Measurements from ENCODE around the gene KLHDC7B. TPM values are rescaled to one million over a fixed set of nuclear protein-coding genes. Genes with fewer than 3 reads are reported as not detected.

Gene KLHDC7B
- total RNA-seq, 1 donor from 2014 or later, result 0.77 TPM

GRCh38 chr22:50571264-50572175, 25.8 kb downstream of the KLHDC7B start:
- peaks cover 5% of the 10 kb centered on the region for H3K36me3 ChIP-seq
- DNase-seq (peak; percentile 39), ATAC-seq (no peak)
- H3K9me3 ChIP-seq, result no peaks in the 10 kb centered on the region
- no peak overlapping the region for H3K4me3 ChIP-seq
- TF ChIP-seq CTCF (IDR thresholded peaks at IDR 0.05), result no peak
- no peaks in the 10 kb centered on the region for H3K27me3 ChIP-seq (ENCODE audit: low read depth)
- intact Hi-C loops (cut with DNase I), result no loop called here
- no peaks in the 10 kb centered on the region for H3K4me1 ChIP-seq
- H3K27ac ChIP-seq, result no peak overlapping the region

- Histone ChIP-seq H3K9me3 (no peaks in the 10 kb centered on the region), H3K27ac (no peak overlapping the region), H3K36me3 (peaks cover 5% of the 10 kb centered on the region), H3K27me3 (ENCODE audit: low read depth) (no peaks in the 10 kb centered on the region), H3K4me3 (no peak overlapping the region), H3K4me1 (no peaks in the 10 kb centered on the region)
- ATAC-seq (no peak), DNase-seq (peak; percentile 21)
- no peak for TF ChIP-seq CTCF (IDR thresholded peaks at IDR 0.05)
- intact Hi-C loops (cut with DNase I), result no loop called here
These were observed 27.3 kb downstream of the KLHDC7B start for GRCh38 chr22:50572965-50573364.

GRCh38 chr22:50573491-50574382, 28.0 kb downstream of the KLHDC7B start:
- Histone ChIP-seq H3K9me3 (no peaks in the 10 kb centered on the region), H3K27me3 (ENCODE audit: low read depth) (no peaks in the 10 kb centered on the region), H3K27ac (no peak overlapping the region), H3K4me3 (no peak overlapping the region), H3K4me1 (no peaks in the 10 kb centered on the region), H3K36me3 (peaks cover 5% of the 10 kb centered on the region)
- DNase-seq (peak; percentile 32), ATAC-seq (no peak)
- intact Hi-C loops (cut with DNase I), result no loop called here
- TF ChIP-seq CTCF (IDR thresholded peaks at IDR 0.05), result no peak

GRCh38 chr22:50574383-50574755, 28.7 kb downstream of the KLHDC7B start:
- H3K4me1 ChIP-seq, result no peaks in the 10 kb centered on the region
- H3K4me3 ChIP-seq, result no peak overlapping the region
- H3K27ac ChIP-seq, result no peak overlapping the region
- intact Hi-C loops (cut with DNase I), result no loop called here
- no peaks in the 10 kb centered on the region for H3K9me3 ChIP-seq
- peaks cover 5% of the 10 kb centered on the region for H3K36me3 ChIP-seq
- H3K27me3 ChIP-seq (ENCODE audit: low read depth), result no peaks in the 10 kb centered on the region
- DNase-seq, result peak; percentile 35
- TF ChIP-seq CTCF (IDR thresholded peaks at IDR 0.05), result no peak
- no peak for ATAC-seq

GRCh38 chr22:50575426-50575941, 29.8 kb downstream of the KLHDC7B start:
- ATAC-seq (no peak), DNase-seq (no peak)
- H3K36me3 ChIP-seq, result peaks cover 9% of the 10 kb centered on the region
- no peak overlapping the region for H3K4me3 ChIP-seq
- intact Hi-C loops (cut with DNase I), result no loop called here
- no peaks in the 10 kb centered on the region for H3K27me3 ChIP-seq (ENCODE audit: low read depth)
- H3K9me3 ChIP-seq, result no peaks in the 10 kb centered on the region
- H3K27ac ChIP-seq, result no peak overlapping the region
- no peak for TF ChIP-seq CTCF (IDR thresholded peaks at IDR 0.05)
- H3K4me1 ChIP-seq, result no peaks in the 10 kb centered on the region

Measured in lower lobe of right lung (tissue), 2 donors.